ENCODE results near the gene CLIC5.

DNA sequence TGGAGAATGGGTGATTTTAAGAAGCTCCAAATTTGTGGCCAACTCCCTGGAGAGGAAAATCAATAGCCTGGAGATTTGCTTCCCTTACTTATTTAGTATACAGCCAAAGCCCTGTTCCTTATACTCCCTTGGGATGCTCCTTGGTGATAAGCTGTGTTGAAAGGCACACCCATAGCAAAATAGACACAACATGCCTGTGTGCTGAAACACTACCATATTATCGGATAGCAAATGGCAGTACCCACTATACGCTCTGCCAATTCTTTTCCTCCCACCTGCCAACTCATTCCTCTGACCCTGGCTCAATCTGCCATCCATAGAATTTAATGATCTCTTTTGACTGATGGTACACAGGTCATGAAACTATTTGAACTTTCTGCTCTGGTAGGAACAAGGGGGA, 98.2 kb downstream of the CLIC5 start:
- TF ChIP-seq POLR2A (IDR thresholded peaks at IDR 0.05) = no peak
- TF ChIP-seq, protein P1, sequence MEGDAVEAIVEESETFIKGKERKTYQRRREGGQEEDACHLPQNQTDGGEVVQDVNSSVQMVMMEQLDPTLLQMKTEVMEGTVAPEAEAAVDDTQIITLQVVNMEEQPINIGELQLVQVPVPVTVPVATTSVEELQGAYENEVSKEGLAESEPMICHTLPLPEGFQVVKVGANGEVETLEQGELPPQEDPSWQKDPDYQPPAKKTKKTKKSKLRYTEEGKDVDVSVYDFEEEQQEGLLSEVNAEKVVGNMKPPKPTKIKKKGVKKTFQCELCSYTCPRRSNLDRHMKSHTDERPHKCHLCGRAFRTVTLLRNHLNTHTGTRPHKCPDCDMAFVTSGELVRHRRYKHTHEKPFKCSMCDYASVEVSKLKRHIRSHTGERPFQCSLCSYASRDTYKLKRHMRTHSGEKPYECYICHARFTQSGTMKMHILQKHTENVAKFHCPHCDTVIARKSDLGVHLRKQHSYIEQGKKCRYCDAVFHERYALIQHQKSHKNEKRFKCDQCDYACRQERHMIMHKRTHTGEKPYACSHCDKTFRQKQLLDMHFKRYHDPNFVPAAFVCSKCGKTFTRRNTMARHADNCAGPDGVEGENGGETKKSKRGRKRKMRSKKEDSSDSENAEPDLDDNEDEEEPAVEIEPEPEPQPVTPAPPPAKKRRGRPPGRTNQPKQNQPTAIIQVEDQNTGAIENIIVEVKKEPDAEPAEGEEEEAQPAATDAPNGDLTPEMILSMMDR (IDR thresholded peaks at IDR 0.05) = no peak
- no peak for TF ChIP-seq POLR2AphosphoS5 (IDR thresholded peaks at IDR 0.05)
